GM12875 (cell line): ENCODE data around the gene USP44.
A peak's percentile ranks its signal among the peaks of the same experiment; 100 is the strongest.

ENCODE experiments used
- H3K4me3 ChIP-seq: one replicate; pipeline ENCODE4 v1.5.1; 2011; ENCODE audit warnings: low read depth, low read length, control low read depth
- CTCF ChIP-seq: IDR thresholded peaks from 2 replicates; pipeline ENCODE4 v1.5.1; 2011; ENCODE audit warnings: low read depth, mild to moderate bottlenecking, control low read depth, inconsistent platforms, low read length, moderate library complexity, borderline replicate concordance; ENCODE audit not compliant: insufficient read depth

USP44 gene

GRCh38 chr12:95557625-95558024 is 6.3 kb upstream of the USP44 start:
- no peak overlapping the region for H3K4me3 ChIP-seq
- TF ChIP-seq CTCF, result no peak

- no peak for TF ChIP-seq CTCF
- no peak overlapping the region for H3K4me3 ChIP-seq
These were observed 3.3 kb upstream of the USP44 start for GRCh38 chr12:95554532-95555071.

- TF ChIP-seq CTCF, result no peak
These were observed 2.1 kb upstream of the USP44 start for GRCh38 chr12:95553197-95553943.

DNA sequence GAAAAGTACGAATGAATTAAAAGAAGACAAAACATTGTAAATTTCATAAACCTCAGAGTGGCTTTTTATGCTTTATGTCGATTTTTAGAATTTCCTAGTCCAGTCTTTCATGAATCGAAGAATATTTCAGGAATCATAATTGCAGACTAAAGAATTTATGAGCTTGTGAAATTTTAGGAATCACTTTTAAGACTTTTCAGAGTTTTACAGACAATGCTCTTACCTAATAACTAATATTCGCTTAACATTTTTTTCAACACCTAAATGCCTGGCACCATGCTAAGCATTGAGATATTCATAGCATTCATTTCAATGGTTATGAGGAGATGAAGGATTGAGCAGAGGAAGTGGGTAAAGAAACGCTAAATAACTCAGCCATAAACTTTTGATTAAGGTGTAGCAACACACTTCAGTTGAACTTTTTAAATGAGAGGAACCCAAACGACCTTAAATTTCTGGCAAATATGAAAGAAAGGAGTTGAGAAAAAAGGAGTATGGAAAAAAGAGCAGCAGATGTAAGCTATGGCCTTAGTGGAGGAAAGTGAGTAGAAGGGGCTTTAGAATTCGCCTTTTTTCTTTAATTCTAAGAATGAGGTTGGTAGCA is 739 bp upstream of the USP44 start:
- no peak for TF ChIP-seq CTCF
- H3K4me3 ChIP-seq, result no peak overlapping the region

More at GRCh38 chr12:95553197-95553943, 2.1 kb upstream of the USP44 start:
- no peak overlapping the region for H3K4me3 ChIP-seq

GRCh38 chr12:95549392-95550084 is 1.7 kb downstream of the USP44 start:
- no peak for TF ChIP-seq CTCF
- H3K4me3 ChIP-seq, result no peak overlapping the region

GRCh38 chr12:95548539-95549391 is 2.5 kb downstream of the USP44 start:
- peak overlapping the region; percentile 33 for H3K4me3 ChIP-seq
- TF ChIP-seq CTCF, result no peak
